GM18909 (cell line): Measurements from ENCODE around the gene AFTPH.

Experiments used
- ATAC-seq: cut with Tn5 transposase; IDR thresholded peaks from one replicate; pipeline ENCODE4 v1.9.1; 2021; ENCODE audit warnings: mild to moderate bottlenecking; ENCODE audit not compliant: unreplicated experiment, poor library complexity

The AFTPH gene, protein sequence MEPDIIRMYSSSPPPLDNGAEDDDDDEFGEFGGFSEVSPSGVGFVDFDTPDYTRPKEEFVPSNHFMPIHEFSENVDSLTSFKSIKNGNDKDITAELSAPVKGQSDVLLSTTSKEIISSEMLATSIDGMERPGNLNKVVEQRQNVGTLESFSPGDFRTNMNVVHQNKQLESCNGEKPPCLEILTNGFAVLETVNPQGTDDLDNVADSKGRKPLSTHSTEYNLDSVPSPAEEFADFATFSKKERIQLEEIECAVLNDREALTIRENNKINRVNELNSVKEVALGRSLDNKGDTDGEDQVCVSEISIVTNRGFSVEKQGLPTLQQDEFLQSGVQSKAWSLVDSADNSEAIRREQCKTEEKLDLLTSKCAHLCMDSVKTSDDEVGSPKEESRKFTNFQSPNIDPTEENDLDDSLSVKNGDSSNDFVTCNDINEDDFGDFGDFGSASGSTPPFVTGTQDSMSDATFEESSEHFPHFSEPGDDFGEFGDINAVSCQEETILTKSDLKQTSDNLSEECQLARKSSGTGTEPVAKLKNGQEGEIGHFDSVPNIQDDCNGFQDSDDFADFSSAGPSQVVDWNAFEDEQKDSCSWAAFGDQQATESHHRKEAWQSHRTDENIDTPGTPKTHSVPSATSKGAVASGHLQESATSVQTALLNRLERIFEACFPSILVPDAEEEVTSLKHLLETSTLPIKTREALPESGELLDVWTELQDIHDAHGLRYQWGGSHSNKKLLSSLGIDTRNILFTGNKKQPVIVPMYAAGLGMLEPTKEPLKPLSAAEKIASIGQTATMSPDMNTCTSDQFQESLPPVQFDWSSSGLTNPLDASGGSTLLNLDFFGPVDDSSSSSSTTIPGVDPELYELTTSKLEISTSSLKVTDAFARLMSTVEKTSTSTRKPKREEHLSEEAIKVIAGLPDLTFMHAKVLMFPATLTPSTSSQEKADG

DNA sequence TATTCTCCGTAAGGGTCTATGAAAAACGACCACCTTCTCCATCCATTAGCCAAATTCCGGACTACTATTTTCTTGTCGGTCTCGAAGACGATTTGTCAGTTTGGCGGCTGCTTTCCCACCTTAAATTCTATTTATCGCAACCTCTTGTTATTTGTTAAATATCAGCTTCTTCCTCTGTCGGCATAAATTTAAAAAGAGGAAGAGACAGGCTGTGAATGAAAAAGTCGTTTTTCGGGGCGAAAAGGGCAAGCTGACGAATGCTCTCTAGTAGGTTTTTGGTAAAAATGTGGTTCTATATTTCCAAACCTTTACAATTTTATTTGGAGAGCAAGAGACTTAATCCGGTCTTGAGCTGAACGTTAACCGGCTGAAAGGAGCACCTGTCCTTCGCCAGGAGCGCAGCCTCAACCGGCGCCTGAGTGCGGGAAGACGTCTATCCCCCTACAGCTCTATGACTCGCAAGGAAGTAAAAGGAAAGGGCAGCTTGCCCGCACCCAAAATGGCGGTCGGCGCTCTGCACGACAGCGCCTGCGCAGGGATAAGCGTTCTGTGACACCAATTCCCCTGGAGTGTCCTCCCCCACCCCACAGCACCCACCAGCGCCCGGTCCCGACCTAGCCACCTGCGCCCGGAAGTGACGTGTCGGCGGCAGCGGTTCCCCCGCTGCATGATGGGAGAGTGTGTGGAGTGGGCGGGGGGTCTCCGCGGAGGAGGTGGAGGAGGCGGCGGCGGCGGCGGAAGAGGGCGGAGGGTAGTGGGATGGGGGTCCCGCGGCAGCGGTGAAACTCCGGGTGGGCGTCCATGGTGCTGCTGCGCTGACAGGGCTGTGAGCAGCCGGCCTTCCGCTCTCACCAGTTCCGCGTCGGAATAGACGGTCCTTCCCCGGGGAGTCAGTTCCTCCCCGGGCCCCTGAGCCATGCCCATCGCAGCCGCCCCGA is at the start of gene AFTPH:
Gene AFTPH, plus strand, starts transcription at position 663 of the 938 bp plus-strand sequence. CDS start 27,147 bp downstream, outside the sequence.
- peak; percentile 87 for ATAC-seq

DNA sequence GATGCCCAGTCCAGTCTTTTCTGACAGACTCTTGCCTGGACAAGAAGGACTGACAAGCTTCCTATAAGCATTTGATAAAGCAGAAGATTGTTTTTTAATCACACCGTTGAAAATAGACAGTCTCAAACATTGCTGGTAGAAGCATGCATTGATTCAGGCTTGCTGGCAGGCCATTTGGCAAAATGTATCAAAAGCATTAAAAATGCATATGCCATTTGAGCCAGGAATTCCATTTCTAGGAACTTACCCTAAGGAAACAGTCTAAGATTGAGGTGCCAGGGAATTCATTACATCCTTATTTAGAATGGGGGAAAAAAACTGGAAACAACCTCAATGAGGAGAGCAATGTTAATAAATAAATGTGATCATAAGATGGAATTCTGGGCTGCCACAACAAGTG is 49.5 kb upstream of the AFTPH start:
- ATAC-seq, result no peak

DNA sequence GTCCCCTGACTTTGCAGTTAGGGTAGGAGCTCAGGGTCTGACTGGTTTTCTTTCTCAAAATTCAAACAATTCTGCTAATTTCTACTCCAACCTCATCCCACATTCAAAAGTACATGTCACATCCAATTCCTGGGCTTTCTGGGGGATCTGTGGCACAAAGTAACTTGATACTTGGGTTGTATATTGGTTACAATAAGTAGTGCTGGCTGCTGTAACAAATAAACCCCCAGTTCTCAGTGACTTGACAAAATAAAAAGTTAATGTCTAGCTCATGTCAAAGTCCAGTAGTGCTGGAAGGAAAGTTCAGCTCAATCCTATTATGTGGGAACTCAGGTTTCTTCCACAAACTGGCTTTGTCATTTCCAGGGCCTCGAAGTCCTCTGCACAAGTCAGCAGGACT is 47.1 kb upstream of the AFTPH start:
- no peak for ATAC-seq

DNA sequence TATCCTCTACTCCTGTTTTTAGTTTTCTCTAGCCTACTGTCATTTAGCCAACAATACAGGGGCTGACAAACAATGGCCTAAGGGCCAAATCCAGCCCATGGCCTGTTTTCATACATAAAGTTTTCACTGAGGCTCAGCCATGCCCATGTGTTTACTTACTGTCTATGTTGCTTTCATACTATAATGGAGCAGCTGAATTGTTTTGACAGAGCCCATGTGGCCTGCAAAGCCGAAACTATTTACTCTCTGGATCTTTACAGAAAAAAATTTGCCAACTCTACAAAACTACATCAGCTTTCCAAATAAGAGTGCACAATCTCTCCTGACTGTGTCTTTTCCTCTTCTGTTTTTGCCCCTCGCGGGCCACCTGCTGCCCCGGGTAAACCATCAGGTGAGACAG is 46.1 kb upstream of the AFTPH start:
- no peak for ATAC-seq

DNA sequence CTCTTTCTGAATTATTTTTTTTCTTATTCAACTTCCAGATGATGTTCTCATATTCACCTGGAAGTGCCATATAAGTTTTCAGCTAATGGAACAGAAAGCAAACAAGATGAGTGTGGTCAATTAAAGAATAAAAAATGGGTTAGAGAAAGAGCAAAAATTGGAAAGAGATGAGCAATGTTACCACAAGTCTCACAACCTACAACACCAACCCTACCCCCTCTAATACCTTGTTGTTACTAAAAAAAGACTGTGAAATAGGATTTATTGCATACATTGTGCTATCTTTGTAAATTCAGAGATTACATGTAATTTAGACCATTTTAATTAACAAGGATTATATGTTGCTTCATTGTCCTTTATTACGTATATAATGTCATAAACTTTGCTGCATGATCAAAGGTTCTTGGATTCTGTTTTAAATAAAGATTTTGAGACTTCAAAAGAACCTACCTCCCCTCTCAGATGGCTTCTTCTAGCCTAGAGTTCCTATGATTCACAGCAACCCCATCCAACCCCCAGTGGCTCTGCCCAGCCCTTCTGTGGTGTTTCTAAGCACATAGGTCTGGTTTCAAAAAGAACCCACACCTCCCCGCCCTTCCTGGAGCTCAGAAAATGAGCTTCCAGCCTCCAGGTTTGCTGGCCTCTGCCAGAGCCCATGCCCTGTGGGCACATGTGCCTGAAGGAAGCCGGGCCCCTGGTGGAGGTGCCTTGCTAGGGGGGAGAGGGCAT is 45.5 kb upstream of the AFTPH start:
- ATAC-seq, result no peak

GRCh38 chr2:64479259-64480117 is 44.6 kb upstream of the AFTPH start:
- ATAC-seq, result no peak

DNA sequence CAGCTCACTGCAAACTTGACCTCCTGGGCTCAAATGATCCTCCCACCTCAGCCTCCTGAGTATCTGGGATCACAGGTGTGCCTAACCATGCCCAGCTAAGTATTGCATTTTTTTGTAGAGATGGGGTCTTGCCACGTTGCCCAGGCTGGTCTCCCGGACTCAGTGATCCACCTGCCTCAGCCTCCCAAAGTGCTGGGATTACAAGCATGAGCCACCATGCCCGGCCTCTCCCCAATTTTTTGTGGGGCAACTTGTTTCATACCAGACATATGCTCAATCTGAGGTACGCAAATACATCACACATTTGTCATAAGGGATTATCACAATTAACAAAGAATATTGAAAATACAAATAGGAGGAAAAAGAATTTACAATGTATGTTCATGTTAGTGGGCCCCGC is 42.5 kb upstream of the AFTPH start:
- ATAC-seq, result no peak

DNA sequence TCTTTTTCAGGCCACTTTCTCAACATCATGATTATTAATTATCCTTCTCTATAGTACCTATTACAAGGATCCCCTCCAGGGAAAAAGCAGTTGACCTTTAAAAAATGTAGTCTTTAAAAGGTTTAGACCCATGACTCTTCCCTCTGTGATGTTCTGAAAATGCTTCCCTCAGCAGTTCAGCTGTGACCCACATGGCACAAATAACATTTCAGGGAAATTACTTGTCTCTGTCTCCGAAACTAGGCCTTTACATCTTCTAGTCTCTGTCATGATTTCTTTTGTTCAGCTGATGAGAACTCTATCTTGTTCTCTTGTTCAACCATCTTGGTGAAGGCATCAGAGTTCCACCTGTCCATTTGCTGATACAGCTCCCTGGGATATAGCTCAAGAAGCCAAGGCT is 41.9 kb upstream of the AFTPH start:
- no peak for ATAC-seq

DNA sequence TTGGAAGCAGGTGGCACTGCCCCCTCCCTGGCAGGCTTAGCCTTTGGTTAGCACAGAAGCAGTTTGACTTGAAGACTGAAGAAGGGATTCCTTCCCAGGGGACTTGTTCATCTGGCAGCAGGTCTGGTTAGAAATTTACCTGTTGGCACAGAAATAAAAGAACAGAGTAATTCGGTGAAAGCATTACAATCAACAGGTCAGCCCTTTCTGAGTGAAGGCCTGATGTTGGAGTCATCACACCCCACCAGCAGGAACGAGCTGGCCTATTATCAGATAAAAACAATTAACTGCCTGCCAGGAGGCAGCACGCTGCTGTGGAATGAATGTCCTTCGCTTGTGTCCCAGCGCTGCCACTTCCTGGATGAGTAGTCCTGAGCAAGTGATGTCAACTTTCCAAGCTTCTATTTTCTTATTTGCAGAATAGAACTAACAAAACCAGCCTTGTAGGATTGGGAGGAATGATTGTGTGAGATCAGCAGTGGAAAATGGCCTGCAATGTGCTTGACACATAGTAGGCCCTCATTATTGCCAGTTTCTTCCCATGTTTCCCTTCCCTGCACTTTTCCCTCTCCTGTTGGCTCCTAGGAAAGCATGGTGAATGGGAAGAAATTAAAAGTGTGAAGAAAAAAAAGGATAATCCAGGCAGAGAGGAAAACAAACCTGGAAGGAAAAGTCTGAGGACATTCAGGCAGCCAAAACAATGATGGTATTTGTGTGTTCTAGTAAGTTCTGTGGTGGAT is 41.2 kb upstream of the AFTPH start:
- ATAC-seq, result no peak

DNA sequence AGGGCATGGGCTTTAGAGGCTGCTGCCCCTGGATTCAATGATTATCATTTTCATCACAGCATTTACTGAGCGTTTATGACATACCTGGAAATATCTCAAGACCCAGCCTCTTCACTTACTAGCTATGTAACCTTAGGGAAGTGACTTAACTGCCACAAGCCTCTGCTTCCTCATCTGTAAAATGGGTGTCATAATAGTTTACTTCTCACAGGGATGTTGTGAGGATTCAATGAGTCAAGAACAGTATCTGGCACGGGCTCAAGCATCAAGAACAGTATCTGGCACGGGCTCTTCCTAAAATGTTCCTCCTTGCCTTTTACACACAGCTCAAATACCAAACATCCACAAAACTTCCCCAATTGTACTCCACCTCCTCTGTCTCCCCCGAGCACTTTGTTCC is 38.8 kb upstream of the AFTPH start:
- ATAC-seq, result no peak

DNA sequence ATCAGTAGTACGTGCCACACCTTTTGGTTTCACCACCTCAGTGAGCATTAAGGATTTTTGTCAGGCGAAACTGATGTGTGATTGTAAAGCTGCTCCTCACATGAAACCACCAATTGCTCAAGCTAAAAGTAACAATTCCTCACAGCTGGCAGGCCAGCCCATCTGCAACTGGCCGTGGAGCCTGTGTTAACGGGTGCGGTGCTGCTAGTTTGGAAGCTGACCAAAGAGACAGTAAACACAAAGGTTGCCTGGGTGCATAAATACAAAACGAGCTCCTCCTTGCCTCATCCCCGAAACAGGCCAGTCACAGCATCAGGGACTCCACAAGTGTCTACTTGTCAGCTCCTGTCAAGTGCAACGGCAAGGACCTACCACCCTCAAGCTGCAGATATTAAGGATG is 38.2 kb upstream of the AFTPH start:
- ATAC-seq, result no peak

DNA sequence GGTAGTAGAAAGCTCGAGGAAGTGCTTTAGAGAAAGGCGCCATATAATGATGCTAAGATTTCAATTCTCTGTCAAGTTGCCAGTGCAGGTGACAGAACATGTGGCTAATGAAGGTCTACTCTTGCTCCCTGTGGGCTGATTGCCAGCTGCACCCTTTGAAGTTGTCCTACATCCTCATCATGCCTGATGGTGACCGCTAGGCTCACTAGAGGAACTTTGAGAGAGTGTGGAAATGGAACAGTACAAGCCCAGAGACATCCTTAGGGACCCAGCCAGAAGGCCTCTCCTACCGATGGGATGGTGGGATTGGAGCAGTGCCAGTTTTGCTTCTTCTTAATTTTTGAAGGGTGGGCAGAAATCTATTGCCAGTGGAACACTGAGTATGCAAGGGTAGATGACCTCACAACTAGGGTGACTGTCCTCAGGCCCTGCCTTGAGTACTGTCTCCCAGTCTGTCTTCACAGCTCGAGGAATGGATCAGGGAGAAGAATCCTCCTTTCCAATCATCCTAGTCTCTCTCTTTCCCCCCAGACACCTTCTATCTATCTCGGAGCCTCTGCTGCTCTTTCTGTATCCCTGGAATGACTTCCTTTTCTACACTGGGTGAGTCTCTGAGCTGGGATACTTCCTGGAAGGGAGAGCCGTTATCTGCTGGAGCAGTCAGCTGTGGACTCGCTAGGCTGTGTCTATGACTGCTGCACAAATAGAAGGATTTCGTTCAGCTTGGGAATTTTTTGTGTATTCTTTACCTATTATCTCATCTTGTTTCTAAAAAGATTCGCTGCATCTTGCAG is 36.7 kb upstream of the AFTPH start:
- no peak for ATAC-seq

DNA sequence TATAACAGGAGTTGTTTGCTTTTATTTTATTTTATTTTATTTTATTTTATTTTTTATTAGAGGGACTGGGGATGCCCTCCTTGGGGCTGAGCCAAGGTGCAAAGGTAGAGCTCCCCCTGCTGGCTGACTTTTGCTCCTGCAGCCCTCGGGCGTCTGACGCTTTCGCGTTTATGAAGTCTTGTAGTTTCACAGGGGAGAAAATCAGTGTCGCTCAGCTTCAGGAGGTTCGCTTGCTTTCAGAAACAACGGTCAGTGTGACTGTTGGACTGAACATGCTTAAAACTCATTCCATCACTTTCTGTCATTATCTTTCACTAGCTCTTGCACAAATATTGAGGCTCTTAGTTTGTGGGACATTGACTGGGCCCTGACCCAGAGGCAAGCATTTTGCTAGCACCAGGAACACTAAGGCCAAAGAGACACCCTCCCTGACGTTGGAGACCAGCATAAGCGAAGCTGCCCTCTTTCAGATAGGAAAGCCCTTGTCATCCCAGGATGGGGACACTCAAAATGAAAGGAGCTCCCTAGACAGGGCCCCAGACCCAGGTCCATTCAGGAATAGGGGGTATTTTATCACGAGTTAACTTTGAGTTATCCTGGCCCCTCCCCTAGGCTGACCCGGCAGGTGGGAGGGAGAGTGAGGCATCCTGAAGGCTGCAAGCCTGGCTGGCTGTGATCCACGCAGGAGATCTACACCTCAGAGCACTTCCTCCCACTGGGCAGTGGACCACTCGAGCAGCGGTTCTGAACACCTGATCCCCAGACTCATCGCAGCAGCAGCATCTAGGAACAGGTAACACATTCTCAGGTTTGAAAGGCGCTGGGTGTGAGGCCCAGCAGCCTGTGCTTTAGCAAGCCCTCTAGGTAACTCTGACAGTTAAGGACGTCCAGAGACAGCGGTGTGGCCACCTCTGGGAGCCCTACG is 35.8 kb upstream of the AFTPH start:
- ATAC-seq, result peak; percentile 57

DNA sequence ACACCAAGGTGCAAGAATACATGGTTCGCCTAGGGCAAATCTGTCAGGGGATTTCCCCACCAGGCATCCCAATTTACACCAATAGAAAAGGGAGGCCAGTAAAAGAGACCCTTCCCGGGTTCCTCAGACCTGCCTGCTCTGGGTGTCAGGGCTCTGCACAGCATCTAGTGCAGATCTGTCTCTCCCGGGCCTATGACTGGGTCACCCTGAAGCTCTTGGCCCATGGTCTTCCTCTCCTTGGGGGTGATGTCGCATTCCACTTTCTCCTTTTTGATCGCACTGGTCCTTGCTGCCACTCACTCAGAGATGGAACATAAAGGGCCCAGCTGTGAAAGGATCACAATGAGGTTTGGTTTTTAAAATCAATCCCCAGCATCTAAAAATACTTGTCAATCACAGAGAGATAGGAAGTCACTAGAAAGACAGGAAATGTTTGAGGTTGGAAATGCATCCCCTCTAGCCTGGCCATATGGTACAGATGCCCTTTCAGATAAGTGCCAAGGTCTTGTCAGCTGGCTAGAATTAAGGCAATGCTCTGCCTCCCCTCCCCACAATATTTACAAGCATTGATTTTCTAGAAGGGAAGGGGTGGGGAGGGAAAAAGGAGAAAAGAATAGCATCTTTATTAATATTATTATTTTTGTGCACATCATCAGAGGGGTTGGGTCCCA is 34.9 kb upstream of the AFTPH start:
- ATAC-seq, result no peak

DNA sequence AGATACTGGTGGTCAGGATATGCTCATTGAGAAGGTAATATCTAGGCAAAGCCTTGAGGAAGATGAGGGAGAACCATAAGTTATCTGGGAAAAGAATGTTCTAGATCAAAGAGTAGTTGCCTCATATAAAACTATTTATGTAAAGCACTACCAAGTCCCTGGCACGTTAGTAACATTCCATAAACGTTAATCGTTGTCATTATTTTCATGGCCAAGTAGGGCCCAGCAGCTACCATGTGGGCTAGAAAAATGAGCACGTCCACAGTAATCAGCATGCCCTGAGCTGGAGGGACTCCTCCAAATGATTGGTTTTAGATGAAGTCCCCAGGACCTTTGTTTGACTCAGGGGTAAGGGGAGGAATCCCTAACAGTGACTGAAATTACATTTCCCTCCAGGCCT is 32.7 kb upstream of the AFTPH start:
- ATAC-seq, result no peak

DNA sequence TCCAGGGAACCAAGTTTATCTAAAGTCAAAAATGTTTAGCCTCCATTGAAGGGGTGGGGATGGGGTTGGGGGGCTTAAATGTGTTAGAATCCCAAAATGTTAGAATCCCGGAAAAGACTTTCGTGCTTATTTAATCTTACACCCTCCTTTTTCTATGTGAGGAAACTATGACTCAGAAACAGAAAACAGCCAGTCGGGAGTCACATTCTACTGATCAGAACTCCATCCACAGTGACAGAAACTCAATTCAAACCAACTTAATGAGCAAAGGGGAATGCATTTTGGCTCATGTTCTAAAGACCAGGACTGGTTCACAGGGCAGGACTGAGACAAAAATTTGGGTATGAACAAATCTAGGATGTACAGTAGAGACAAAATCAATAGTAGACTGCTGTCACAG is 31.9 kb upstream of the AFTPH start:
- no peak for ATAC-seq
